ENCODE measurements around the gene PRKRA.

GRCh38 chr2:178428396-178428806 lies 22.6 kb downstream of the PRKRA start:
- TF ChIP-seq POLR2AphosphoS5 (IDR thresholded peaks at IDR 0.05; ENCODE audit: low read depth) (no peak), CTCF (conservative IDR thresholded peaks at IDR 0.05; ENCODE audit: low read depth in 2 of 2) (no peak), REST (IDR thresholded peaks at IDR 0.05; ENCODE audit: unreplicated experiment) (no peak), EZH2phosphoT487 (IDR thresholded peaks at IDR 0.05; ENCODE audit: unreplicated experiment) (no peak), CREB1 (CRISPR knock-in tag; IDR thresholded peaks at IDR 0.05; ENCODE audit: low read depth) (no peak), EZH2 (IDR thresholded peaks at IDR 0.05; ENCODE audit: low read depth, unreplicated experiment) (no peak), STAT1 (IDR thresholded peaks at IDR 0.05; ENCODE audit: unreplicated experiment) (no peak), JUNB (IDR thresholded peaks at IDR 0.05; ENCODE audit: unreplicated experiment) (no peak), ZNF114 (CRISPR knock-in tag; IDR thresholded peaks at IDR 0.05) (no peak), ZNF331 (CRISPR knock-in tag; IDR thresholded peaks at IDR 0.05; ENCODE audit: low read depth) (no peak), ETS1 (IDR thresholded peaks at IDR 0.05) (no peak), ZNF462 (CRISPR knock-in tag; IDR thresholded peaks at IDR 0.05) (no peak)

Data from GM23338 (cell line).